Heart right ventricle (tissue), 16 donors: ENCODE results near the gene MBD2. TPM values are rescaled to one million over a fixed set of nuclear protein-coding genes. Genes with fewer than 3 reads are reported as not detected.

ENCODE experiments used
- ATAC-seq, 8 donors: fragments of 200-7000 bp; cut with Tn5 transposase; one replicate each; pipeline ENCODE4 v1.9.1; 2020; ENCODE audit warnings: mild to moderate bottlenecking in 8 of 8, moderate library complexity in 8 of 8, moderate number of reproducible peaks in 1 of 8
- DNase-seq, 2 donors: peaks; one replicate each; pipeline ENCODE4 v3.0.0-alpha.2; 2020
- H3K27ac ChIP-seq, 10 donors: fragments of 200-600 bp; sonication (generic) in 2 of 10; one replicate each; pipeline versions ENCODE4 v1.5.0 to v1.8.0; 2020 to 2022; ENCODE audit warnings: mild to moderate bottlenecking in 3 of 10
- H3K27me3 ChIP-seq, 7 donors: fragments of 200-600 bp; one replicate each; pipeline ENCODE4 v1.8.0; 2021 to 2022; ENCODE audit warnings: mild to moderate bottlenecking in 2 of 7
- H3K36me3 ChIP-seq, 9 donors: fragments of 200-600 bp; sonication (generic) in 1 of 9; one replicate each; pipeline versions ENCODE4 v1.5.0 to v1.8.0; 2020 to 2022; ENCODE audit warnings: mild to moderate bottlenecking in 2 of 9
- H3K4me1 ChIP-seq, 9 donors: fragments of 200-600 bp; sonication (generic) in 1 of 9; one replicate each; pipeline versions ENCODE4 v1.5.0 to v1.8.0; 2020 to 2022; ENCODE audit warnings: mild to moderate bottlenecking in 4 of 9
- H3K4me3 ChIP-seq, 10 donors: fragments of 200-600 bp; sonication (generic) in 2 of 10; one replicate each; pipeline versions ENCODE4 v1.5.0 to v1.8.0; 2020 to 2022; ENCODE audit warnings: mild to moderate bottlenecking in 7 of 10, moderate library complexity in 2 of 10
- H3K9me3 ChIP-seq, 11 donors: fragments of 200-600 bp in 10 of 11; sonication (generic) in 2 of 11; one replicate each; pipeline versions ENCODE4 v1.5.0 to v1.8.0; 2013 to 2022; ENCODE audit warnings: mild to moderate bottlenecking in 2 of 11, control low read depth in 1 of 11, moderate library complexity in 1 of 11
- WGBS, 2 donors: extraction: QIAGEN DNeasy Blood & Tissue Kit; methylation state at CpG; one replicate each; pipeline ENCODE4 v1.1.7; 2013; ENCODE audit warnings: inconsistent platforms in 1 of 2; 5-methylcytosine and 5-hydroxymethylcytosine counted together
- intact Hi-C, 10 donors: fragments of 100-400 bp; cut with DNase I; formaldehyde crosslinking; loops; one replicate each; pipeline versions ENCODE4 v1.11.1 to v1.14.2; 2022
- polyA plus RNA-seq, 2 donors: library from polyadenylated mRNA; stranded (reverse); fragments of 200-250 nt; gene quantifications; one replicate each; pipeline ENCODE4 v1.2.3, GENCODE V29; 2013
- total RNA-seq, 10 donors: library from RNA; stranded (reverse); fragmentation: NEBNext Ultra II Directional in 3 of 10; extraction: Animal tissue kit (Norgen Biotek cat#: 25700) in 3 of 10; gene quantifications; one replicate each; pipeline versions ENCODE4 v1.2.1 to v1.2.4, GENCODE V29; 2021 to 2023
- TF ChIP-seq, protein P1 (sequence below), 9 donors: fragments of 200-600 bp; sonication (generic) in 2 of 9; IDR thresholded peaks; one replicate each; pipeline versions ENCODE4 v1.5.0 to v1.8.0; 2021 to 2022; ENCODE audit warnings: antibody characterized with exemption in 9 of 9, mild to moderate bottlenecking in 5 of 9, moderate library complexity in 1 of 9
- donor health status: Arrhythmogenic right ventricular cardiomyopathy.
- donor health status: ischemic (EF 13 %, LVEDD 7.1; RV severe dilation, severe dysfunction).
- donor health status: healthy with polysubstance abuse.
- donor health status: DM: no; HTN: yes; CAD: no.
- donor health status: DM: no; HTN: no; CAD: no.
- donor health status: ischemic (EF 25% LVEDD 6.9; RV normal size, moderate dysfunction).
- donor health status: ischemic (EF 25% LVEDD 5.7; RV mildly dilated, moderate dysfunction).
- donor health status: healthy.
- donor health status: DM: yes; HTN: yes; CAD: no.
- donor health status: Ischemic cardiomyopathy.
- donor health status: ischemic (EF 35%, LVEDD 5.7; RV mildly dilated, moderate dysfunction).
- donor health status: nonischemic (EF 11% LVEDD 7.7; RV severe dilation, severe dysfunction).
- donor health status: DM: yes; HTN: yes; CAD: no.
- donor health status: PGD.
- donor health status: ischemic (EF 29% LVEDD 5.4; RV normal size, mild dysfunction).
- donor health status: nonischemic (EF 23%, LVEDD 6.1; RV moderate dilation, normal function).

The MBD2 gene
- total and polyA plus RNA-seq, 12 donors: 19.6 to 61.3 (median 41.5) TPM

GRCh38 chr18:54257015-54257414 lies 32.5 kb upstream of the MBD2 start:
- no peak overlapping the region for H3K4me3 ChIP-seq
- TF ChIP-seq, protein P1, sequence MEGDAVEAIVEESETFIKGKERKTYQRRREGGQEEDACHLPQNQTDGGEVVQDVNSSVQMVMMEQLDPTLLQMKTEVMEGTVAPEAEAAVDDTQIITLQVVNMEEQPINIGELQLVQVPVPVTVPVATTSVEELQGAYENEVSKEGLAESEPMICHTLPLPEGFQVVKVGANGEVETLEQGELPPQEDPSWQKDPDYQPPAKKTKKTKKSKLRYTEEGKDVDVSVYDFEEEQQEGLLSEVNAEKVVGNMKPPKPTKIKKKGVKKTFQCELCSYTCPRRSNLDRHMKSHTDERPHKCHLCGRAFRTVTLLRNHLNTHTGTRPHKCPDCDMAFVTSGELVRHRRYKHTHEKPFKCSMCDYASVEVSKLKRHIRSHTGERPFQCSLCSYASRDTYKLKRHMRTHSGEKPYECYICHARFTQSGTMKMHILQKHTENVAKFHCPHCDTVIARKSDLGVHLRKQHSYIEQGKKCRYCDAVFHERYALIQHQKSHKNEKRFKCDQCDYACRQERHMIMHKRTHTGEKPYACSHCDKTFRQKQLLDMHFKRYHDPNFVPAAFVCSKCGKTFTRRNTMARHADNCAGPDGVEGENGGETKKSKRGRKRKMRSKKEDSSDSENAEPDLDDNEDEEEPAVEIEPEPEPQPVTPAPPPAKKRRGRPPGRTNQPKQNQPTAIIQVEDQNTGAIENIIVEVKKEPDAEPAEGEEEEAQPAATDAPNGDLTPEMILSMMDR (IDR thresholded peaks at IDR 0.05): no peak
- no peaks in the 10 kb centered on the region for H3K36me3 ChIP-seq
- intact Hi-C loops: no loop called here
- peaks cover 0 to 67% (median under 1%) of the 10 kb centered on the region in 9 donors for H3K4me1 ChIP-seq
- ATAC-seq: peak in 3 of 8 donors; percentile 29 to 46 (median 30)
- H3K27ac ChIP-seq: peak overlapping the region in 1 of 10 donors; percentile 51
- no peaks in the 10 kb centered on the region for H3K9me3 ChIP-seq
- no peak for DNase-seq
- no peaks in the 10 kb centered on the region for H3K27me3 ChIP-seq
- WGBS, 2 donors: 60 to 73% methylated on average over 2 of the region's 2 CpGs

- no peaks in the 10 kb centered on the region for H3K27me3 ChIP-seq
- WGBS, 2 donors: 34 to 67% methylated on average over 1 of the region's 1 CpG
- H3K4me1 ChIP-seq: peaks cover 0 to 70% (median 13%) of the 10 kb centered on the region in 9 donors
- H3K4me3 ChIP-seq: no peak overlapping the region
- ATAC-seq (no peak), DNase-seq (no peak)
- no peaks in the 10 kb centered on the region for H3K9me3 ChIP-seq
- H3K36me3 ChIP-seq: no peaks in the 10 kb centered on the region
- TF ChIP-seq, protein P1 (IDR thresholded peaks at IDR 0.05): no peak
- H3K27ac ChIP-seq: no peak overlapping the region
- intact Hi-C loops: no loop called here
Measured at GRCh38 chr18:54255141-54255540, 30.7 kb upstream of the MBD2 start.

DNA sequence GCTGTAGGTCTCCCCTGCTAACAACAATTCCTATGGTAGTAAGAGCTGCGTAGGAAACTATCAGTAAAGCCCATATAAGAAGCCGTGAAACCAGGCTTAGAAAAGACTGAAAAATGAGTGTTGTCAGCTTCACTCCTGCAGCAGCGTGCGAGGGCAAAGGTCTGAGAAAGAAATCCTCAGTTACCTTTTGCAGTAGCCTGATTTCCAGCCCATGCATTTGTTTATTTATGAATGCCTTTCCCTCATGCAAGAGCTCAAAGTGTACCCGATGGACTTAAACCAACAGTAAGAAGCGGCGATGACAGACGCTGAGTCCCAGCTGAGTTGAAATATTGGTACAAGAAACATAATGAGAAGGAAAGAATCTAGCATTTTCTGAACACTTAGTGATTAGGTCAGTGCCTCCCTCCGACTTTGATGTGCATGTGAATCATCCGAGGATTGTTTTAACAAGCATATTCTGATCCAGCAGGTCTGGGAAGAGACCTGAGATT lies 29.8 kb upstream of the MBD2 start:
- Histone ChIP-seq H3K4me1 (peaks cover 0 to 66% (median 13%) of the 10 kb centered on the region in 9 donors), H3K27me3 (no peaks in the 10 kb centered on the region), H3K36me3 (no peaks in the 10 kb centered on the region), H3K27ac (no peak overlapping the region), H3K4me3 (no peak overlapping the region), H3K9me3 (no peaks in the 10 kb centered on the region)
- no peak for DNase-seq
- no peak for ATAC-seq
- TF ChIP-seq, protein P1 (IDR thresholded peaks at IDR 0.05): no peak
- intact Hi-C loops: no loop called here
- 46 to 55% methylated on average over 10 of the region's 10 CpGs for WGBS, 2 donors

- ATAC-seq (peak in 2 of 8 donors; percentile 24 to 25), DNase-seq (no peak)
- 32 to 40% methylated on average over 4 of the region's 4 CpGs for WGBS, 2 donors
- TF ChIP-seq, protein P1 (IDR thresholded peaks at IDR 0.05): no peak
- H3K36me3 ChIP-seq: no peaks in the 10 kb centered on the region
- H3K27me3 ChIP-seq: no peaks in the 10 kb centered on the region
- intact Hi-C loops: no loop called here
- H3K27ac ChIP-seq: peak overlapping the region in 5 of 10 donors; percentile 2 to 79 (median 49)
- H3K4me3 ChIP-seq: no peak overlapping the region
- no peaks in the 10 kb centered on the region for H3K9me3 ChIP-seq
- peaks cover 0 to 43% (median 13%) of the 10 kb centered on the region in 9 donors for H3K4me1 ChIP-seq
Measured at GRCh38 chr18:54251606-54252390, 27.3 kb upstream of the MBD2 start.
